ENCODE results near the gene CADM4.

DNA sequence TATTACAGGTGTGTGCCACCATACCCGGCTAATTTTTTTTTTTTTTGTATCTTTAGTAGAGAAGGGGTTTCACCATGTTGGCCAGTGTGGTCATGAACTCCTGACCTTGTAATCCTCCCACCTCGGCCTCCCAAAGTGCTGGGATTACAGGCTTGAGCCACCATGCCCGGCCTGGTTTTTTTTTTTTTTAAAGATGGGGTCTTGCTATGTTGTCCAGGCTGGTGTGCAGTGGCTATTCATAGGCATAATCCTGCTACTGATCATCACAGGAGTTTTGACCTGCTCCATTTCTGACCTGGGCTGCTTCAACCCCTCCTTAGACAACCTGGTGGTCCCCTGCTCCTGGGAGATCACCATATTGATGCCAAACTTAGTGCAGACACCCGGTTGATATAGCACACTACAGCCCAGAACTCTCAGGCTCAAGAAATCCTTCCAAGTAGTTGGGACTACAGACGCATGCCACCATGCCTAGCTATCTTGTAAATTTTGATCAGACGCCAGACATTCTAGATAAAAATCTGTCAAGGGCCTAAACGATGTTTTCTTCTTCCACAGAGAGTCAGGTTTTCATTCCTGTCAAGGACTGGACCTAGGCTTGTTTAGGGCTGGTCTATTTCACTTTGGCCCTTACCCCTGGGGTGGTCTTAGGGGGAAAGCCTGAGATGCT lies 20.8 kb upstream of the CADM4 start:
- TF ChIP-seq, protein P1, sequence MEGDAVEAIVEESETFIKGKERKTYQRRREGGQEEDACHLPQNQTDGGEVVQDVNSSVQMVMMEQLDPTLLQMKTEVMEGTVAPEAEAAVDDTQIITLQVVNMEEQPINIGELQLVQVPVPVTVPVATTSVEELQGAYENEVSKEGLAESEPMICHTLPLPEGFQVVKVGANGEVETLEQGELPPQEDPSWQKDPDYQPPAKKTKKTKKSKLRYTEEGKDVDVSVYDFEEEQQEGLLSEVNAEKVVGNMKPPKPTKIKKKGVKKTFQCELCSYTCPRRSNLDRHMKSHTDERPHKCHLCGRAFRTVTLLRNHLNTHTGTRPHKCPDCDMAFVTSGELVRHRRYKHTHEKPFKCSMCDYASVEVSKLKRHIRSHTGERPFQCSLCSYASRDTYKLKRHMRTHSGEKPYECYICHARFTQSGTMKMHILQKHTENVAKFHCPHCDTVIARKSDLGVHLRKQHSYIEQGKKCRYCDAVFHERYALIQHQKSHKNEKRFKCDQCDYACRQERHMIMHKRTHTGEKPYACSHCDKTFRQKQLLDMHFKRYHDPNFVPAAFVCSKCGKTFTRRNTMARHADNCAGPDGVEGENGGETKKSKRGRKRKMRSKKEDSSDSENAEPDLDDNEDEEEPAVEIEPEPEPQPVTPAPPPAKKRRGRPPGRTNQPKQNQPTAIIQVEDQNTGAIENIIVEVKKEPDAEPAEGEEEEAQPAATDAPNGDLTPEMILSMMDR (IDR thresholded peaks at IDR 0.05 in 8 of 11, conservative IDR thresholded peaks at IDR 0.05 in 3 of 11) = no peak
- TF ChIP-seq POLR2AphosphoS5 (IDR thresholded peaks at IDR 0.05) (no peak), POLR2A (IDR thresholded peaks at IDR 0.05) (no peak)
